SK-N-MC (cell line): ENCODE measurements around the gene ABL2.

Experiments used
- EZH2 ChIP-seq: fragments of 200-600 bp; sonication (generic); IDR thresholded peaks from one replicate; pipeline ENCODE4 v1.6.1; 2017; ENCODE audit warnings: antibody characterized with exemption
- POLR2AphosphoS5 ChIP-seq: IDR thresholded peaks from 2 replicates; pipeline ENCODE4 v1.6.1; 2012; ENCODE audit warnings: mild to moderate bottlenecking, low read depth, low read length, borderline replicate concordance

GRCh38 chr1:179082999-179083335 lies 146.5 kb downstream of the ABL2 start:
- TF ChIP-seq POLR2AphosphoS5 (no peak), EZH2 (no peak)
